HepG2 (cell line): ENCODE measurements around the gene C11orf68. TPM values are rescaled to one million over a fixed set of nuclear protein-coding genes. Genes with fewer than 3 reads are reported as not detected.

Experiments used
- E2F5 ChIP-seq: sonication (generic); formaldehyde crosslinking; conservative IDR thresholded peaks from 2 replicates; pipeline ENCODE4 v1.4.0; 2020; ENCODE audit warnings: missing genetic modification reagents
- FOXA3 ChIP-seq: IDR thresholded peaks from 2 replicates; pipeline ENCODE4 v1.6.1; 2016; ENCODE audit warnings: missing genetic modification reagents, missing compliant biosample characterization
- GTF3A ChIP-seq: sonication (generic); formaldehyde crosslinking; conservative IDR thresholded peaks from 2 replicates; pipeline ENCODE4 v1.4.0; 2020; ENCODE audit warnings: mild to moderate bottlenecking, missing genetic modification reagents
- HNF1A ChIP-seq, 2 experiments: sonication (generic) in 1 of 2; formaldehyde crosslinking in 1 of 2; IDR thresholded peaks; 2 replicates each; pipeline versions ENCODE4 v1.4.0 to v1.6.1; 2016 to 2020; ENCODE audit warnings: borderline replicate concordance in 1 of 2, low read depth in 1 of 2, mild to moderate bottlenecking in 1 of 2, missing genetic modification reagents in 1 of 2
- RELA ChIP-seq: sonication (generic); formaldehyde crosslinking; IDR thresholded peaks from 2 replicates; pipeline ENCODE4 v1.4.0; 2020; ENCODE audit warnings: missing genetic modification reagents
- STAT6 ChIP-seq: sonication (generic); formaldehyde crosslinking; IDR thresholded peaks from 2 replicates; pipeline ENCODE4 v1.4.0; 2020; ENCODE audit warnings: missing genetic modification reagents, mild to moderate bottlenecking, borderline replicate concordance
- ZBTB40 ChIP-seq, 2 experiments: fragments of 450-650 bp in 1 of 2; sonication (generic) in 1 of 2; formaldehyde crosslinking in 1 of 2; IDR thresholded peaks; 2 replicates each; pipeline versions ENCODE4 v1.6.1 to v1.8.0; 2016 to 2022; ENCODE audit warnings: antibody characterized with exemption in 1 of 2, mild to moderate bottlenecking in 1 of 2, missing genetic modification reagents in 1 of 2
- ZBTB8A ChIP-seq: sonication (generic); formaldehyde crosslinking; IDR thresholded peaks from 2 replicates; pipeline ENCODE4 v1.4.0; 2020; ENCODE audit warnings: mild to moderate bottlenecking, low read depth, missing genetic modification reagents, borderline replicate concordance
- ZMAT5 ChIP-seq: sonication (generic); formaldehyde crosslinking; IDR thresholded peaks from 2 replicates; pipeline ENCODE4 v1.5.0; 2020; ENCODE audit warnings: mild to moderate bottlenecking, low read depth, missing genetic modification reagents, borderline replicate concordance
- polyA plus RNA-seq, 8 experiments: library from polyadenylated mRNA; depleted of rRNA in 3 of 8; stranded (reverse) in 7 of 8; unstranded in 1 of 8; fragments of >200 nt; fragmentation: Illumina TruSeq in 4 of 8; extraction: Trizol in 4 of 8; gene quantifications; 2 replicates each; pipeline versions ENCODE4 v1.2.1 to v1.2.3, GENCODE V29; 2011 to 2016; ENCODE audit warnings: low read depth in 4 of 8, missing spikeins in 1 of 8, mixed read lengths in 1 of 8; ENCODE audit not compliant: insufficient read depth in 1 of 8
- total RNA-seq, 5 experiments: library from RNA; depleted of rRNA; stranded (reverse); fragments of >200 nt; fragmentation: Illumina TruSeq; extraction: Trizol; gene quantifications; 2 replicates each; pipeline ENCODE4 v1.2.3, GENCODE V29; 2016; ENCODE audit warnings: low read depth in 1 of 5

C11orf68 gene
- total and polyA plus RNA-seq, 2 of the 13 experiments (the other 11 are each of a cell fraction or from before 2014, with no cell fraction given): 8.4 to 28.3 TPM

- TF ChIP-seq ZBTB40 (IDR thresholded peaks at IDR 0.05): no peak
- TF ChIP-seq ZBTB40 (CRISPR knock-in tag; IDR thresholded peaks at IDR 0.05): peak; percentile 76
- TF ChIP-seq HNF1A (IDR thresholded peaks at IDR 0.05; ENCODE audit: low read depth): no peak
- TF ChIP-seq HNF1A (CRISPR knock-in tag; IDR thresholded peaks at IDR 0.05; ENCODE audit: borderline replicate concordance): no peak
- TF ChIP-seq RELA (CRISPR knock-in tag): peak; percentile 50; the same call in 1 of the 2 replicates
- no peak for TF ChIP-seq STAT6
- TF ChIP-seq E2F5 (CRISPR knock-in tag): no peak
- no peak for TF ChIP-seq FOXA3 (CRISPR knock-in tag)
- no peak for TF ChIP-seq GTF3A (CRISPR knock-in tag)
- TF ChIP-seq ZBTB8A: no peak
- TF ChIP-seq ZMAT5 (CRISPR knock-in tag): no peak
Observed at GRCh38 chr11:65899356-65900124, 19.3 kb downstream of the C11orf68 start (continued).
